ENCODE data around the gene TRPC3.

The TRPC3 gene

DNA sequence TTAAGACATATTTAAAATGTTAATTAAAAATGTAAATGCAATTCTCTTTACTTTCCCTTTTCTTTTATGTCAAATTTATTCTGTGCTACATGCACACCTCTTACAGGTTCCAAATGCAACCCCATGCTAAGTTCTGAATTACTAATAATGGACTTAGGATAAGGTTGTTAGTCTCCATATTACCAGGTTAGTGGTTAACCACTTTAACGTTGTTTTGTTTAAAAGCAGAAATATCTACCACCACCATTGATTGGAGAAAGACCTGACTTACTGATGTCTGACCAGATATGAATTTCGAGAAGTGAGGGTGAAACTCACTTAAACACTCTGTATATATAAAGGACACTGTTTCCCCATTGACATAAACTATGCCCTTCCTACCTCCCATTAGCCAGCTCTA lies 6.9 kb upstream of the TRPC3 start:
- Histone ChIP-seq H3K27me3 (ENCODE audit: insufficient read depth, poor library complexity, severe bottlenecking) (peaks cover 6% of the 10 kb centered on the region), H3K27ac (replicated peaks) (no peak overlapping the region), H3K4me3 (replicated peaks; ENCODE audit: insufficient read depth, low read length) (no peak overlapping the region)
- TF ChIP-seq REST (IDR thresholded peaks at IDR 0.05; ENCODE audit: insufficient replicate concordance, low read depth) (no peak), GABPA (IDR thresholded peaks at IDR 0.05; ENCODE audit: low read depth) (no peak), POLR2AphosphoS5 (IDR thresholded peaks at IDR 0.05; ENCODE audit: low read depth) (no peak)
- DNase-seq (ENCODE audit: low read depth in 1 of 2, low spot score in 1 of 2), result no peak

- Histone ChIP-seq H3K4me3 (replicated peaks; ENCODE audit: insufficient read depth, low read length) (no peak overlapping the region), H3K27me3 (ENCODE audit: insufficient read depth, poor library complexity, severe bottlenecking) (peaks cover 15% of the 10 kb centered on the region), H3K27ac (replicated peaks) (no peak overlapping the region)
- DNase-seq (ENCODE audit: low read depth in 1 of 2, low spot score in 1 of 2), result no peak
- no peak for TF ChIP-seq GABPA (IDR thresholded peaks at IDR 0.05; ENCODE audit: low read depth)
- no peak for TF ChIP-seq SPI1 (IDR thresholded peaks at IDR 0.05; ENCODE audit: borderline replicate concordance, low read depth)
- TF ChIP-seq, protein P1, sequence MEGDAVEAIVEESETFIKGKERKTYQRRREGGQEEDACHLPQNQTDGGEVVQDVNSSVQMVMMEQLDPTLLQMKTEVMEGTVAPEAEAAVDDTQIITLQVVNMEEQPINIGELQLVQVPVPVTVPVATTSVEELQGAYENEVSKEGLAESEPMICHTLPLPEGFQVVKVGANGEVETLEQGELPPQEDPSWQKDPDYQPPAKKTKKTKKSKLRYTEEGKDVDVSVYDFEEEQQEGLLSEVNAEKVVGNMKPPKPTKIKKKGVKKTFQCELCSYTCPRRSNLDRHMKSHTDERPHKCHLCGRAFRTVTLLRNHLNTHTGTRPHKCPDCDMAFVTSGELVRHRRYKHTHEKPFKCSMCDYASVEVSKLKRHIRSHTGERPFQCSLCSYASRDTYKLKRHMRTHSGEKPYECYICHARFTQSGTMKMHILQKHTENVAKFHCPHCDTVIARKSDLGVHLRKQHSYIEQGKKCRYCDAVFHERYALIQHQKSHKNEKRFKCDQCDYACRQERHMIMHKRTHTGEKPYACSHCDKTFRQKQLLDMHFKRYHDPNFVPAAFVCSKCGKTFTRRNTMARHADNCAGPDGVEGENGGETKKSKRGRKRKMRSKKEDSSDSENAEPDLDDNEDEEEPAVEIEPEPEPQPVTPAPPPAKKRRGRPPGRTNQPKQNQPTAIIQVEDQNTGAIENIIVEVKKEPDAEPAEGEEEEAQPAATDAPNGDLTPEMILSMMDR (IDR thresholded peaks at IDR 0.05; ENCODE audit: insufficient read depth, low read length), result no peak
- no peak for TF ChIP-seq POLR2AphosphoS5 (IDR thresholded peaks at IDR 0.05; ENCODE audit: low read depth)
- no peak for TF ChIP-seq REST (IDR thresholded peaks at IDR 0.05; ENCODE audit: insufficient replicate concordance, low read depth)
Measured at GRCh38 chr4:121957266-121957665, 5.4 kb upstream of the TRPC3 start.

DNA sequence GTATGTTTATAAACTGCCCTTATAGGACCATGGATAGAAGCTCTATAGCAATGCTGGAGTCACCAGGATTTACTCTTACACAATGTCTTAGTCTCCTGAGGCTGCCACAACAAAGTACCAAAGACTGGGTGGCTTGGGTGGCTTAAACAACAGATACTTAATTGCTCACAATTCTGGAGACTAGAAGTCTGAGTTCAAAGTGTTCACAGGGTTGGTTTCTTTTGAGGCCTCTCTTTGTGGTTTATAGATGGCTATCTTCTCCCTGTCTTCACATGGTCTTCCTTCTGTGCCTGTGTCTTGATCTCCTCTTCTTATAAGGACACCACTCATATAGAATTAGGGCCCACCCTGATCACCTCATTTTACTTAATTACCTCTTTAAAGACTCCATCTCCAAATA lies 2.0 kb upstream of the TRPC3 start:
- Histone ChIP-seq H3K27me3 (ENCODE audit: insufficient read depth, poor library complexity, severe bottlenecking) (peaks cover 41% of the 10 kb centered on the region), H3K4me3 (replicated peaks; ENCODE audit: insufficient read depth, low read length) (no peak overlapping the region), H3K27ac (replicated peaks) (no peak overlapping the region)
- TF ChIP-seq, protein P1 (IDR thresholded peaks at IDR 0.05; ENCODE audit: insufficient read depth, low read length), result no peak
- TF ChIP-seq POLR2AphosphoS5 (IDR thresholded peaks at IDR 0.05; ENCODE audit: low read depth), result no peak
- TF ChIP-seq SPI1 (IDR thresholded peaks at IDR 0.05; ENCODE audit: borderline replicate concordance, low read depth), result no peak
- no peak for TF ChIP-seq GABPA (IDR thresholded peaks at IDR 0.05; ENCODE audit: low read depth)
- no peak for TF ChIP-seq REST (IDR thresholded peaks at IDR 0.05; ENCODE audit: insufficient replicate concordance, low read depth)
- no peak for DNase-seq (ENCODE audit: low read depth in 1 of 2, low spot score in 1 of 2)

- H3K27ac ChIP-seq (replicated peaks), result no peak overlapping the region
- no peak for DNase-seq (ENCODE audit: low read depth in 1 of 2, low spot score in 1 of 2)
- no peak overlapping the region for H3K4me3 ChIP-seq (replicated peaks; ENCODE audit: insufficient read depth, low read length)
- TF ChIP-seq, protein P1 (IDR thresholded peaks at IDR 0.05; ENCODE audit: insufficient read depth, low read length), result no peak
- no peak for TF ChIP-seq POLR2AphosphoS5 (IDR thresholded peaks at IDR 0.05; ENCODE audit: low read depth)
- TF ChIP-seq GABPA (IDR thresholded peaks at IDR 0.05; ENCODE audit: low read depth), result no peak
- no peak for TF ChIP-seq SPI1 (IDR thresholded peaks at IDR 0.05; ENCODE audit: borderline replicate concordance, low read depth)
- no peak for TF ChIP-seq REST (IDR thresholded peaks at IDR 0.05; ENCODE audit: insufficient replicate concordance, low read depth)
- peaks cover 42% of the 10 kb centered on the region for H3K27me3 ChIP-seq (ENCODE audit: insufficient read depth, poor library complexity, severe bottlenecking)
Measured at GRCh38 chr4:121952290-121952689, 430 bp upstream of the TRPC3 start.

Measured in HL-60 (cell line).